Head of caudate nucleus (tissue), 42 donors: Measurements from ENCODE around the gene PBX1.

ENCODE experiments used
- DNase-seq, 42 donors: peaks; one replicate each; pipeline versions ENCODE4 v3.0.0 to v3.0.0-alpha.2; 2020 to 2021; ENCODE audit warnings: mixed read lengths in 7 of 42
- intact Hi-C: fragments of 100-400 bp; cut with DNase I; formaldehyde crosslinking; loops from one replicate; pipeline ENCODE4 v1.15.0; 2022

Gene PBX1

DNA sequence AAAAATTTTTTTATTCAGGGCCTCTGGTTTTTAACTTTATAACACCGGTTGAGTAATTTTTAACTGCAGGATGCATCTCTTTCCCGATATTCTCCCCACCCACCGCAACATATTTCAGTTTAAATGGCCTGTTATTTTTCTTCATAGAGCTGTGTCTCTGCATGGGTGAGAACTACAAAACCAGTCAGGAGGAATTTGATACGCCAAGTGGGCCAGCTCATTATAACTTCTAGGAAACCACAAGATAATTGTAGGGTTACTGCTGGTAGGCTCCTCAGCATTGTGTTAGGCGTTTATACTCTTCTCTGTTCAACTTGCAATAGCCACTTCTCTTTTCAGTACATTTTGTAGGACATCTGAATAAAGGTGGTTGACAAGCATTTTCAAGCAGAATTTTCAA lies 169.7 kb downstream of the PBX1 start:
- intact Hi-C loops = loop anchor here (10.0 kb wide), 1 partner anchor 56 kb away; no protein-coding TSS in a partner anchor
- no peak for DNase-seq

DNA sequence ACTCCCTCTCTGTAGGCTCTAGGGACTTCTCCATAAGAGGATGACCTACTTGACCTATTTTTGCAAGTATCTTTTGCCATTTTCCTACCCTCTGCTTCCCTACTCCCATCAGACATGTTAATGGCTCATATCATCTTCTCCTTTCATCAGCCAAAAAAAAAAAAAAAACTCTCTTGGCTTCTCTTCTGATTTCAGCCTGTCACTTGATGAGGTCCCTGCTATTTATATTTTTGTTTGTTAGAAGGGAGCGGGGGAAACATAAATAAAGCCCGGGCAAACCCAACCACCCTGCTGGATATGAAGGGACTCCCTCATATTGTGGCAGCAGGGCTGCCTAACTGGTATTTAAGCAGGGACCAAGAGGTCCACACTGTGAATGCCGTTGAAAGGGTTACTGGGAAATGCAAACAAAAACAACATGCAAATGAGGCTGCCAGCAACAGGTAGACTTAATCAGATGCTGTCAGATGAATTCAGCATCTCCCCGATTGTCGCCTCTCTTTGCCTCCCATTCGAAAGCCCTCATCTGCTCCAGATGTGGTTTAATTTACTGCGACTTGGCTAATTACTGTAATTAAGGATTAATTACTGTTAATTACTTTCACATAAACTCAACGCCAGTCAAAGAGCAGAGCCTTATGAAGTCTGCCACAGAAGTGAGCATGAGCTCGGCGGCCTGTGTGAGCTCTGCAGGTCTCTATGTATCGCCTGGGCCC lies 172.3 kb downstream of the PBX1 start:
- intact Hi-C loops = no loop called here
- no peak for DNase-seq

DNA sequence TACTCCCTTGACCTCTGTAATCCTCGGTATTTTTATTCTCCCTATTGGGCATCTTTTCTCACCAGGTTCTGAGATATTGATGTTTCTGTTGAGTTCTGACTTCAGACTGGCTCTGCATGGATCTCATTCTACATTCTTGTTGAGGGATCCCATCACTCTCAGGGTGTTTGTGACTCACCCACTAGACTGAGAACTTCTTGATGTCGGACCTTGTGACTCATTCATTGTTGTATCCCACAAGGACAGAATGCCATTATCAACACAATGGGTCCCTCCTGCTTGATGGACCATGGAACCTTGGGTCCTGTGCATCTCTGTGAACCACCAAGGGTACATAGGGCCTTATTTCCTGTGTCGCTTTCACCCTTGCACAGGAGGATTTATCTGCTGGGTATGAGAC lies 174.1 kb downstream of the PBX1 start:
- intact Hi-C loops = no loop called here
- DNase-seq = no peak

DNA sequence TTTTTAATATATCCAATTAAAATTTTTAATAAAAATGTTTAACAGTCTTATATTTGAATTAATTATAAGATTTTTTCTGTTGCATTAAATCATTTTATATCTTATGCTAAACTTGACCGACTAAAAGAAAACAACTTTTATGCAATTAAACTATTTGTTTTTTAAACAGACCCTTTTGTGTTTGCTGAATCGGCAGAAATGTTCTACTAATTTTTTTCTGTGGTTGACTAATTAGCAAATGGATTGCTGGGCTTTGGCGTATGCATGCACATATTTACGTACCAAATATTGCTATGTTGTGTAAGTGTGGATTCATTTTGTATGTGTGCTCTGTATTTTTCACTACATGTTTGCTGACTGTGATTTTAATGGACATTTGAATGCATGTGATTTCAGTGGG lies 174.8 kb downstream of the PBX1 start:
- DNase-seq = no peak

DNA sequence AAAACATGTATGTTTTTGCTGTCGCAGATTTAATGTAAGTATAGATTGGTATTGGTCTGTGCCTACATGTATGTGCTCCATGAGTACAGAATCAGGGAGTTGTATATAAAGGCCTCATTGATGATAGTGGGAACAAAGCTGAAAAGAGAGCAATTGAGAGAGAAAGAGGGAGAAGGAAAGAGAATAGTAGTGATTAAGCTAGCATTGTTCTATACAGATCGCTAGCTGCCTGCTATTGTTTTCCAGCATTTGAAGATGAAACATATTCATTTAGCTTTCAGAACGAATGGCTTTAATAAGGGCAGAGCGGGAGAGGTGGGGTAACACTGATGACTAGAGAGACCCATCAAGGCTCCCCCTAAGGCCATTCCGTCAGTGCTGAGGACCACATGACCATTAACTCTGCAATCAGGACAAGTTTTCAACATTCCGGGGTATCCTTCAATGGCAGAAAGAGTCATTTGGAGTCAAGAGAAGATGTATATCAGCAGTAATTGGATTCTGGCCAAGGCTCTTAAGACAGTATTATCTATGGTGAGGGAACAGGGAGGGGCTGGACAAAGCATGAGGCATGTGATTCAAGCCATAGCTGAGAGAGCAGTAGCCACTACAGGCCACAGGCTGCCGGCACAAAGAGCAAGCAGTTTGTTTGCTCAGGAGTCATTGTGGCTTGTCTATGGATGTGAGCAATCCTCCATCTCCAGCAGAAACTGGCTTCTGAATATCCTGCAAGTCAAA lies 176.5 kb downstream of the PBX1 start:
- peak in 16 of 42 donors; percentile 16 to 71 (median 40) for DNase-seq
- intact Hi-C loops = no loop called here

More for the DNA sequence above, 174.8 kb downstream of the PBX1 start:
- intact Hi-C loops = no loop called here

DNA sequence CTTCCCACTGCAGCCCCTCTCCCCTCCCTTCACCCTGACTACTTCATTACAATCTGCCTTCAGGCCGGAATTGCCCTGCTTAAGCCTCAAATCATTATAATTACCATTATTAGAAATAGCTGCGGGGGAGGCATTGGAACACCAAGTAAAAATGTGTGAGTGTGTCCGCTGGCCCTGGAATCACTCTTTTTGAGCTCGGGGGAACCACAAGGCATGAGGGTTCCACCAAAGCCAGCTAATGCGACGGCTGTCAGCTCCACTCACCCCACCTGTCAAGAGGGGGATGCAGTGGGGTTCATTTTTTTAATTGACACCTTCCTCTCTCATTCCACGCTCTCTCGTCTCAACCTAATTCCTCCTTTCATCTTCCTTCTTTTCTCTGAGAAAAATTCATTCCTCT lies 177.2 kb downstream of the PBX1 start:
- intact Hi-C loops = no loop called here

DNA sequence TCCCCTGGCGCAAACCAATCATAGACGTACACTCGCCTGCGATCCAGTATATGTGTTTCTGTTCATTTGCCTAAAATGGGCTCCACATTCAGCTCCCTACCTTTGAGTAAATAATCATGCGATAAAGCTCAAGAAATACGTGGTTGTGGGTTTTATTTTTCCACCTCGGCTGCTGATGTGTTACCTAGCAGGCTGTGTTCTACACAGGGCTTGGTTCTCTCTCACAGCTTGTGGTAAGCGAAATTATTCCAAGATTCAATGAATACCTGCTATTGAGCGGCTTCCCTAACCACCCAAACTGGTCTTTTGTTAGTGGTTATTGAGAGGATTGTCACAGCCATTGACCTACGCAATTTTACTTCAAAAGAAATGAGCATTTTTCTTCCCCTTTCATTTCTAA lies 180.2 kb downstream of the PBX1 start:
- intact Hi-C loops = no loop called here
- DNase-seq = no peak

More for the DNA sequence above, 177.2 kb downstream of the PBX1 start:
- no peak for DNase-seq

DNA sequence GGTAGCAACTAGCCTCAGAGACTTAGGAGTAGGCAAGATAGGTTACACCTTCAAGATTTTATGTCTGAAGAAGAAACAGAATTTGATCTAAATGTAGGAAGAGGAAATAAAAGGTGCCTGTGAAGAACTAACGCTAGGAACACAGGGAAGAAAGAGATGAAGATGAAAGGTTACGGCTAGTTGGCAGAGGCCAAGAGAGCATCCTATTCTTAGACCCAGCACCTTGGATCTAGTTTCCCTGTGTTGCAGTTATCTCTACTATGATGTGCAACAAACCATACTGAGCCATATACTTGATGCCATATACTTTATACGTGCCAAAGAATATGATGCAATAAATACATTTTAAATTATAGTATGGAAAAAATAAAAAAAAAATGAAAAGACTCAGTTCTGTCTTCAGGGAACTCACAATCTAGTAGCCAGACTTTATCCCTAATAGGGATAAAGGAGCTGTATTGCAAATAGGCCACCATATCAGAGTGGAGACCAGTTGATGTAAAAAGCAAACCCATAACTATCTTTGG lies 181.1 kb downstream of the PBX1 start:
- DNase-seq = no peak
- intact Hi-C loops = no loop called here

DNA sequence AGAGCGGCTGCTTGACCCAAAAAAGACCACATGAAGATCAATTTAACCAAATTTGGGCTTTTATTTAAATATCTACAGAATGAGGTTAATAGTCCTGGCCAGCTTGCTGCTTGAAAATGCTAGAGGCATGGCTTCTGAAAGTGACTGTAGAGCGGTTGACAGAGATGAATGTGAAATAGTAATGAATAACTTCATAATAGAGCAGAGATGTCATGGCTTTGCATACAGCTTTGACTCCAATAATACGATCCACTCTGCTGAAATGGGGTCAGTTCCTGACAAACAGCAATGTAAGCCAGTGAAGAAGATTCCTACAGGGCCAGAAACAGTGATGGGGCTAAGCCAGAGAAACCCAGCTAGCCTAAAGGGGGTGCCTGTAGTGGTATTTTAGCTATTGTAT lies 183.8 kb downstream of the PBX1 start:
- intact Hi-C loops = no loop called here
- DNase-seq = no peak

DNA sequence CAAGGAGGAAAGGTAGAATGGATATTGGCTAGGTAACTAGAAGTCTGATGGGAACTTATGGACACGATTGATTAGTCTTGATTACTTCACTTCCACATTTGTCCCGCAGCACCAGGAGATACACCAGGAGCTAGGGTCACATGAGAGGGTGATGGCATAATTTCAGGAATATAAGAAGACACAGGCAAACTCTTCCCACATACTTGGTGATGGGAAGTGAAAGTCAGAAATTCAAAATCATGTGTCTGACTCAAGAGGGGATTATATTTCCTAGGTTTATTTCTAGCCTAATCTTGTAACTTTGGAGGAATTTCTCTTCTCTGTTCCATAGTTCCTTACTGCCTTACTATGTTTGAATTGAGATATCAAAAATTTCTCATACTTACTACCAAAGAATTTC lies 185.0 kb downstream of the PBX1 start:
- no peak for DNase-seq
- intact Hi-C loops = no loop called here

DNA sequence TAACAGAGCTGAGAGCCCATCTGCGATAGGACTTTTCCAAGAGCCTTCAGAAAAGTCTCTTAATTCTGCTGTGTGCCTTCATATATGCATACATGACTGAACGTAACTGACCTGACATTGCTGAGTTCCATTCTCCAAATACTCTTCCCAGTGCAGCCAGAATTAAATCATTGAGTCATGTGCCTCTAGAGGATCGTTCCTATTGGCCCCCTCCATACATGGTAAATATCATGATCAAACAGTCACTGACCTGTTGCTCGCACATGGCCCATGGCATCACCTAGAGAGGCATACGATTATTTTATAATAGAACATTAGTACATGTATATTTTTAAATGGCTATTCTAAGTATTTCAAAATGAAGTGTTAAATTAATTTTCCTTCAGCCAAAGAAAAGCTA lies 186.8 kb downstream of the PBX1 start:
- no peak for DNase-seq
- intact Hi-C loops = no loop called here

DNA sequence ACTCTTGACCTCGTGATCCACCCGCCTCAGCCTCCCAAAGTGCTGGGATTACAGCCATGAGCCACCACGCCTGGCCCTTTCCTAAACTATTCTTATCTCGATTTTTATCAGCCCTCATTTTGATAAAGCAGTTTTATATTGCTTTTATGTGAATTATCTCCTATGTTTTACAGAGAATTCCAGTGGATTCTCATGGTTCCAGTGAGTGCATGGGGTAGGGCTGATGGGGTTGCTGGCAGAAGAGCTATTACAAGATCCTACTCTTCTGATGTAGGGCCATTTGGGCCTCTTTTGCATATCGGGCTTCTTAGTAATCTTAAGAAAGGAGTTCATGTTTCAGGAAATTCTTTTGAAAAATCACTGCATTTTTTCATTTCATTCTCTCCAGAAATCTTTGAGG lies 187.6 kb downstream of the PBX1 start:
- intact Hi-C loops = no loop called here
- DNase-seq = no peak

DNA sequence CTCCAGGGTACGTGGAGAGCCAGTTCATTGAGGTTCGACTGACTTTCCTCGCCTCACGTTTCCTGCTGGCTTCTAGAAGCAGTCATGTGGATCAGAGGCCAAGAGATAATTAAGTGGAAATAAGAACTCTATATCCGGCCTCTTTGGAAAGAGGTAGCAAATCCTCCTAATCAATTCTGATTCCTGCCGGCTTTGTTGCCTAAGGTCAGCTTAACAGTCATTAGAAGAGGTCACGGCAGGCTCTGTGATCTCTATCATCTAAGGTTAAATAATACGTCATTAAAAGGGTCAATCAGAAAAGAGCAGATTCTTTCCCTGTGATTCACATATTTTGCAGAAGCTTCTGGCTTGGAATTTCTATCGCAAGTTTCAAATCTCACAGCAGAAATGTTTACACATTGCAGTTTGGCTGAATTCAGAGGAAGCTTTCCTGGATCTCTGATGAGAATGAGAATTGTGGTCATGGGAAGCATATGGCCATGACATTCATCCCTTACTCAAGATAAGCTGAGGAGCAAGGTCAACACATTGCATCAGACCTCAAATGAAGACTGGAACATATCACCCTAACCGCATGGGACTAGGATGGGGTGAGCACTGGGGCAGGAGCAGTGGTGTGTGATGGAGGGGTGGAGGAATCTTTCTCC lies 189.4 kb downstream of the PBX1 start:
- intact Hi-C loops = no loop called here

DNA sequence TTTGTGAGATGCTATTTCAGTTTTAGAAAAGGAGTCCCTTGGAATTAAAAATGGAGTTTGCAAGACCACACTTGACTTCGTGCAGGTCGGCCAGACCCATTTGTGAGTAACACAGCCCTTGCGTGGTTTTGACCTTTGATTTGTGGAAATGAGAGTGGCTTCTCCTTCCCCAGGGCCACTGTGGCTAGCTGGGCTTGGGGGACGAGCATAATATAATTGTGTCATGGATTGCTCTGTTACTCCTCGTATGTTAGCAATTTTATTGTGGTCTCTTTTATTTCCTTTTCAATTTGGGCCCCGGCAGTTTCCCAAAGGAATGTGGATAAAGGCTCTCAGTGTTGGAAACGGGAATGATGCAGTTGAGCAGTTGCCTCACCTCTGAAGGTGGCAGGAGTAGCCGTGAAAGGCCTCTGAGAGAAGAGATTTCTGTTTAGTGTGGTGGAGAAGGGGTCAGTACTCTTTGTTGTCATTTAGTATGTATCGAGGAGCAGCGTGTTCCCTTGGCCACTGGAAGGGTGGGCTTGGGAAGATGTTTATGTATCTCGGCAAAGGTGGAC lies 194.6 kb downstream of the PBX1 start:
- no peak for DNase-seq
- intact Hi-C loops = no loop called here

More for the DNA sequence above, 189.4 kb downstream of the PBX1 start:
- no peak for DNase-seq

DNA sequence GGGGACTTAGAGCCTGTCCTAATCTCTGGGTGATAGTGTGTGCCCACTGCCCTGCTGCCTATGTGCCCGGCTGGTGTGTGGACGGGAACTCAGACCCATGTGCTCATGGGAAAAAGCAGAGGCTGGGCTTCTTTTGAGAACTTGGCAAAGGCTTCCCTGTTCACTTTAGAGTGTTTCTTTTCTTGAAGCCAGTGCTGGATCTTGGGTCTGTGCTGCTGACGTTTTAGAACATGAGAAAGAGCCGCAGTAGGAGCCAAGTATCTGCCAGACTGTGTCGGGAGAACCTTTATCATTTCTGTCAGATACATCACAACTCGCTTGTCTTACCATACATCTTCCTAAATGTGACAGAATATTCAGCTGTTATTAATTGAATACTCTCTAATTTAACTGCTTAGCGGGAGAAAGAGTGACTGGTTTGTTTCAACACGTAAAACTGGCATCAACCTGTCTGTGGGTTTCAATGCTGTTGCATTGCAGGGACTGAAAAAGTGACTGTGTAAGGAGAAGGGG lies 195.2 kb downstream of the PBX1 start:
- intact Hi-C loops = no loop called here
- peak in 31 of 42 donors; percentile 14 to 68 (median 37) for DNase-seq

DNA sequence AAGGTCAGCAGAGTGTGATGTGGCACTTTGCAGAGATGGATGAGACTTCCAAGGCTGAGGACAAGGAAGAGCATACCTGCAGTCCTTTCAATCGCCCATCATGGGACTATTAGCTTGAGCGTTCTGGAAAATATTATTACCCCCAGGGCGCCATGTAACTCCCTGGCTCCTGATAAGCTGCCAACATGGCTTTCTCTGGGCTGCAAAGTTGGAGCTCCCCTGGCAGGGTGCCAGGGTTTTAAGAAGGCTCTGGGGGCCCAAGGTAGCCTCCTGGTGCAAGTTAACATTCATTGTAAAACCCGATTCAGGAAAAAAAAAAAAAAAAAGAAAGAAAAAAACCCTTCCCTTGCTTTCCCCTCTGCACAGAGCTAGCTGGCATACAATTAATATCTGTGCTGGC lies 196.7 kb downstream of the PBX1 start:
- DNase-seq = no peak
- intact Hi-C loops = no loop called here

DNA sequence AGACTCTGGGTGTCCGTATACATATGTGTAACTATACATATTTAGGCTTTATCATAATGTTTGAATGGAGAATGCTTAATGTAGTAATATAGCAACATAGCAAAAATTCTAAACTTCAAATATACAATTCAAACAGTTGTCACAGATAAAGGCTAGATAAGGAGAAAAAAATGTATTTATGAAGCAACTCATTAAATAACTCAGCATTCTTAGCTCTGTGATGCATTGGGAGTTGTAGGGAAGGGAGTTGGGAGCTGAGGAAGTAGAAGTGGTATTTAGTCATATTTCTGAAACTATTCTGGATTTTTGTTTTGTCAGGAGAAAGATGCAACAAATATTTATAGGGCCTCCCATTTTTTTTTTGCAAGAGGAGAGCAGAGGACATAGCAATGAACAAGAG lies 197.8 kb downstream of the PBX1 start:
- DNase-seq = no peak

DNA sequence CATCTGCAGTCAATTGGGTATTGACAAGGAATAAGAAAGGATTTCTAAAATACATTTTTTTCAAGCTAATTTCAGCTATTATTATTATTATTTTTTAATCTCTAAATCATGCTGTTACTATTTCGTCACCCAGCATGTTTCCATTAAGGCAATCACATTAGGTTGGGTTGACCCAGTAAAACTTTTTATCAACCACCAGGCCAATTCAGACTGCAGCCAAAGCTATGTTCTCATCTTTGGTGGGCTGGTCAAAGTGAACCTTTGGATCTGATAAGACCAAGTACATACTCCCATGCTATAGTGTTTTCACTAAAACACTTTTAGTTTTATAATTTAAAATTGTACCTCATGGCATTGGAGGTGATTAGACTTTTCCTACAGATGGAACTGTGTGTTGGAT lies 198.6 kb downstream of the PBX1 start:
- intact Hi-C loops = no loop called here
- DNase-seq = no peak

More for the DNA sequence above, 197.8 kb downstream of the PBX1 start:
- intact Hi-C loops = no loop called here

DNA sequence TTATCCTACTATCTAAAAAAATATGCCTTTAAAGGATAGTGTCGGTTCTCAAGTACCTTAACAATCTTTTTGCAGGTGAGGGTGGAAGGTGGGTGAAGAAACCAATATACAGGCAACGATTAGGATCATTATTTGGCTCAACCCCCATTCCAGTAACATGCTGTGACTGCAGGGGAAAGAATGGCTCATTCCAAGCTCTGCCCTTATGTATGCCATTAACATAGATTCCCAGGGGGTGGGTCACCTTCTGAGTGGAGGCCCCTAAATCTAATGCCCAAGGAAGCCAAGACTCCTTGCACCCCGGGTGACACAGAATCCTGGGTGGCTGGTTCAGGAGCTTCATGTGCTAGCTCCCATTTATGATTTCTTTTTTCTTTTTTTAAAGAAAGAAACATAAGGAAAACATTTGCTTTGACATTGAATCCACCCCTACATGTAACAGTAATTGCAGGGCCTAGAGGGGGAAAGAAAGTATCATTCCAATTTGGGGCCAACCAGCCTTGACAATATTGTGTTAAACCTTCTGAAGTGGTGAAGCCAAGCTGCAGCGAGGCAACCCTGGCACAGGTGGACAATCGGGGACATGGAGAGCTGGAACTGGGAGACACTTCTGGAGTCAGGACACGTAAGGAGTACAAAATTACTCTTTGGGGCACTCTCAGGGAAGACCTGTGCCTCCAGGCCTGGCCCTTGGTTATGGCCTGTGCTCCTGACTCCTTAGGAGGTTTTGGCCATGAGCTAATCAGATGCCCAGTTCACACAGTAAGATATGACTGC lies 200.3 kb downstream of the PBX1 start:
- intact Hi-C loops = no loop called here
- DNase-seq = peak in 1 of 42 donors; percentile 14
